SK-N-DZ (cell line): ENCODE measurements around the gene SLC4A7.
A peak's percentile ranks its signal among the peaks of the same experiment; 100 is the strongest.
"Not testable (repeated sequence)": the region's sequence is repeated elsewhere in the genome, so short reads cannot be mapped to it uniquely, and the experiment has no call there.

Experiments used
- DNase-seq: peaks from one replicate; pipeline ENCODE4 v3.0.0-alpha.2; 2015; ENCODE audit warnings: low spot score

SLC4A7 gene

GRCh38 chr3:27487383-27487782 lies 3.2 kb upstream of the SLC4A7 start:
- no peak for DNase-seq

- no peak for DNase-seq
These were observed 2.2 kb upstream of the SLC4A7 start for GRCh38 chr3:27486336-27486735.

GRCh38 chr3:27485866-27486265 lies 1.7 kb upstream of the SLC4A7 start:
- no peak for DNase-seq

- DNase-seq, result peak; percentile 67
These were observed 818 bp downstream of the SLC4A7 start for GRCh38 chr3:27483117-27484014.

GRCh38 chr3:27479806-27480543 lies 4.2 kb downstream of the SLC4A7 start:
- no peak for DNase-seq

- no peak for DNase-seq
These were observed 12.1 kb downstream of the SLC4A7 start for GRCh38 chr3:27471923-27472550.

- DNase-seq, result no peak
These were observed 15.8 kb downstream of the SLC4A7 start for GRCh38 chr3:27468283-27468886.

GRCh38 chr3:27467545-27467944 lies 16.6 kb downstream of the SLC4A7 start:
- DNase-seq, result no peak

- DNase-seq, result no peak
These were observed 19.5 kb downstream of the SLC4A7 start for GRCh38 chr3:27464646-27465045.

- DNase-seq, result no peak
These were observed 22.0 kb downstream of the SLC4A7 start for GRCh38 chr3:27462228-27462627.

- no peak for DNase-seq
These were observed 25.3 kb downstream of the SLC4A7 start for GRCh38 chr3:27458929-27459328.

GRCh38 chr3:27456554-27456953 lies 27.6 kb downstream of the SLC4A7 start:
- no peak for DNase-seq

- no peak for DNase-seq
These were observed 29.3 kb downstream of the SLC4A7 start for GRCh38 chr3:27454914-27455313.

GRCh38 chr3:27454461-27454860 lies 29.7 kb downstream of the SLC4A7 start:
- no peak for DNase-seq

GRCh38 chr3:27452368-27453090 lies 31.7 kb downstream of the SLC4A7 start:
- no peak for DNase-seq

- no peak for DNase-seq
These were observed 32.3 kb downstream of the SLC4A7 start for GRCh38 chr3:27451842-27452241.

GRCh38 chr3:27451251-27451650 lies 32.9 kb downstream of the SLC4A7 start:
- DNase-seq, result no peak

GRCh38 chr3:27449530-27450150 lies 34.5 kb downstream of the SLC4A7 start:
- no peak for DNase-seq

GRCh38 chr3:27442995-27443394 lies 41.2 kb downstream of the SLC4A7 start:
- DNase-seq, result not testable (repeated sequence)

- DNase-seq, result not testable (repeated sequence)
These were observed 45.8 kb downstream of the SLC4A7 start for GRCh38 chr3:27438352-27438751.

GRCh38 chr3:27431116-27431515 lies 53.1 kb downstream of the SLC4A7 start:
- no peak for DNase-seq
